SJCRH30 (cell line): ENCODE measurements around the gene KLF4. TPM values are rescaled to one million over a fixed set of nuclear protein-coding genes. Genes with fewer than 3 reads are reported as not detected.
"Not testable (repeated sequence)": the region's sequence is repeated elsewhere in the genome, so short reads cannot be mapped to it uniquely, and the experiment has no call there.

ENCODE experiments used
- DNase-seq, 2 experiments: peaks; one replicate each; pipeline ENCODE4 v3.0.0-alpha.2; 2015 to 2020
- H3K27ac ChIP-seq: fragments of 250-450 bp; sonication (Bioruptor Pico); 2 replicates; pipeline ENCODE4 v1.5.1; 2020; ENCODE audit warnings: mild to moderate bottlenecking, moderate library complexity
- H3K27me3 ChIP-seq: fragments of 250-450 bp; sonication (Bioruptor Pico); 2 replicates; pipeline ENCODE4 v1.5.1; 2020; ENCODE audit warnings: mild to moderate bottlenecking, moderate library complexity
- H3K36me3 ChIP-seq: fragments of 250-450 bp; sonication (Bioruptor Pico); 2 replicates; pipeline ENCODE4 v1.5.1; 2020; ENCODE audit warnings: mild to moderate bottlenecking, moderate library complexity
- H3K4me1 ChIP-seq: fragments of 250-450 bp; sonication (Bioruptor Pico); 2 replicates; pipeline ENCODE4 v1.5.1; 2020; ENCODE audit warnings: mild to moderate bottlenecking, moderate library complexity
- H3K4me3 ChIP-seq: fragments of 250-450 bp; sonication (Bioruptor Pico); 2 replicates; pipeline ENCODE4 v1.5.1; 2020; ENCODE audit warnings: mild to moderate bottlenecking, moderate library complexity
- H3K9me3 ChIP-seq: fragments of 250-450 bp; sonication (Bioruptor Pico); replicated peaks from 2 replicates; pipeline ENCODE4 v1.5.1; 2020; ENCODE audit warnings: mild to moderate bottlenecking, moderate library complexity
- total RNA-seq: library from RNA; depleted of rRNA; stranded (reverse); fragments of >200 nt; shearing (Covaris generic); gene quantifications from 2 replicates; pipeline ENCODE4 v1.2.3, GENCODE V29; 2014

KLF4 gene
- total RNA-seq, 1 experiment from 2014 or later, result 3.8 TPM

DNA sequence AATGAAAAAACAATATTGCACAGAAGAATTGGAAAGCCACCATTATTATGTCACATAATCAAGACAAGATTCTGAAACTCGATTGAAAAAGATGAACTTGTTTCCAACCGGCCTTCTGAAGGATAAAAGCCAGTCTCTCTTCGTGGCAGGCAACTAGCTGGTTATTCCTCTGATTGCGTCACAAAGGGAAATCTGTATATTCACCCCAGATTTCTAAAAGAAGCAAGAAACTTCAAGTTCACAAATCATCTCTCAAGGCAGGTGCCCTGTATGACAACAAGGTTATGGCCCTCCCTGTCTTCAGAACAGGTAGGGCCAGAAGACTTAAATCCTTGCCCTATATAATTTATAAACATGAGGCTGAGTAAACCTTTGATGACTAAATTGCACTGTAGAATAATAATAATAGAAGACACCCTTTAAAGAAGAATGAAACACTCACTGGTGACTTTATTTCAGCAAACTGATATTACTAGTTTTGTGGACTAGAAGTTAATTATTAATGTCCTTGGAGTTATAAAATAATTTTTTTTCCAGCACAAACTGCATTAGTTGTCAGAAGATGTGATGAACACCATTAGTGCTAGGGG is 2.9 kb upstream of the KLF4 start:
- no peaks in the 10 kb centered on the region for H3K4me1 ChIP-seq
- no peaks in the 10 kb centered on the region for H3K36me3 ChIP-seq
- H3K27me3 ChIP-seq, result no peaks in the 10 kb centered on the region
- no peak for DNase-seq
- H3K27ac ChIP-seq, result no peak overlapping the region
- no peaks in the 10 kb centered on the region for H3K9me3 ChIP-seq
- no peak overlapping the region for H3K4me3 ChIP-seq

DNA sequence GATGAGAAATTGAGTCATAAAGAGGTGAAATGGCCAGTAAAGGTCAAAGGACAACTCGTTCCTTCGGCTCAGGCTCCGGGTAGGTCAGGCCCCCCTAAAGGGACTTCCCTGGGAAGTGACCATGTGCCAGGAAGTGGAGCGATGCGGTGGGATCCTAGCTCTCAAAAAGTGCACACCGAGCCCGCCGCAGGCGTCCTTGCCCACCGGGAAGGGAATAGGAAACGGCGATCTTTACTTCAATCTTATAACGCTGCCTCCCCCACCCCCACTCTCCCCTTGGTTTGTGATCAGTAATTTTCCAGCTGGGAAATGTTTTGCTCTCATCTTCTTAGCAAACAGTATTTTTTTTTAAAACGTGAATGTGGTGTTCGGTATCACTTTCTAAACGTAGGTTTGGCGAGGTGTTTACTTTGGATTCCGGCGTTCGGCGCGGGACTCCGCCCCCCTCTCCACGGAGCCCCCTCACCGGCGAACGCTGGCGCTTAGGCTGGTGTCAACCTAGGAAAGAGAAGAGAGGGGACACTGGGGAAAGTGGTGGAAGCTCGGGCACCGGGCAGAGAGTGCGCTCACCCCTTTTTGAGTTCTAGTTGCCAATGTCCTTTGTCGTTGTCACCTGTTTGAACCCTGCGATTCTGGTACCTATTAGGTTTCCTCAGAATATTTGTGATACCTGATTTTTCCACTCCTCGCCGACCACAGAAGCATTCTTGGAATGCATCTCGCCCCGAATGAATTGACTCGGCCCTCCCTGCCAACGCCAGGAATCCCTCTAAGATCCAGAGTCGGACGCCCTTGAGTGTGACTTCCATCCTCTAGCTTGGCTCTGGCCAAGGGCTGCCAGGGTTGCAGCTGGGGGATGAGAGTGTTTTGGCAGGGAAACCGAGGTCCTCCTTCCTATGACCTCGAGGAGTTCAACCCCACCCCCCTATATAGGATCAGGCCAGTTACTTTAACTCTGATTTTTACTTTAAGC is 1.8 kb upstream of the KLF4 start:
- DNase-seq, result no peak
- Histone ChIP-seq H3K27me3 (no peaks in the 10 kb centered on the region), H3K4me3 (no peak overlapping the region), H3K27ac (no peak overlapping the region), H3K4me1 (no peaks in the 10 kb centered on the region), H3K36me3 (no peaks in the 10 kb centered on the region), H3K9me3 (no peaks in the 10 kb centered on the region)

DNA sequence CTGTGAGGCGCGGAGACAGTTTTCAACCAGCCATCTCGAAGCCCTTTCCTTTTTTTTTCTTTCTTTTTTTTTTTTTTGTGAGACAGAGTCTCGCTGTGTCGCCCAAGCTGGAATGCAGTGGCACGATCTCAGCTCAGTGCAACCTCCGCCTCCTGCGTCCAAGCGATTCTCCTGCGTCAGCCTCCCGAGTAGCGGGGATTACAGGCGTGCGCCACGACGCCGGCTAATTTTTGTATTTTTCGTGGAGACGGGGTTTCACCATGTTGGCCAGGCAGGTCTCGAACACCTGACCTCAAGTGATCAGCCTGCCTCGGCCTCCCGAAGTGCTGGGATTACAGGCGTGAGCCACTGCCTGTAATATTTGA is 1.0 kb upstream of the KLF4 start:
- not testable (repeated sequence) for H3K9me3 ChIP-seq, H3K27me3 ChIP-seq, H3K4me1 ChIP-seq, H3K36me3 ChIP-seq, DNase-seq
- H3K4me3 ChIP-seq, result peak overlapping the region; percentile 71
- H3K27ac ChIP-seq, result peak overlapping the region; percentile 82

DNA sequence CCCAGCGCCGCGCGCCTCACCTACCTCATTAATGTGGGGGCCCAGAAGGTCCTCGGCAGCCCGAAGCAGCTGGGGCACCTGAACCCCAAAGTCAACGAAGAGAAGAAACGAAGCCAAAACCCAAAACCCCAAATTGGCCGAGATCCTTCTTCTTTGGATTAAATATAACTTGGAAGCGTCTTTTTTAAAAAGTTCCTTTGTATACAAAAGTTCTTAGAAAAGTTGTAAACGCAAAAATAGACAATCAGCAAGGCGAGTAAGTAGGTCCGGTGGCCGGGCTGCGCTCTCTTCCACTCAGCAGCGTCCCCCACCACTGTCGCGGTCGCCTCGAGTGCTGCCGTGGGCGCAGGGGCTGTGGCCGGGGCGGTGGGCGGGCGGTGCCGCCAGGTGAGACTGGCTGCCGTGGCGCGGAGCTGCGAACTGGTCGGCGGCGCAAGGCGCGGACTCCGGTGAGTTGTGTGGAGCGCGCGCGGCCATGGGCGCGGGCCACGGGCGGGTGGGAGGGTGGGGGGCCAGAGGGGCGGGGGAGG is 360 bp downstream of the KLF4 start:
- H3K4me3 ChIP-seq, result peak overlapping the region; percentile 71
- no peaks in the 10 kb centered on the region for H3K4me1 ChIP-seq
- H3K9me3 ChIP-seq, result no peaks in the 10 kb centered on the region
- no peak for DNase-seq
- H3K27me3 ChIP-seq, result no peaks in the 10 kb centered on the region
- no peak overlapping the region for H3K27ac ChIP-seq
- no peaks in the 10 kb centered on the region for H3K36me3 ChIP-seq

DNA sequence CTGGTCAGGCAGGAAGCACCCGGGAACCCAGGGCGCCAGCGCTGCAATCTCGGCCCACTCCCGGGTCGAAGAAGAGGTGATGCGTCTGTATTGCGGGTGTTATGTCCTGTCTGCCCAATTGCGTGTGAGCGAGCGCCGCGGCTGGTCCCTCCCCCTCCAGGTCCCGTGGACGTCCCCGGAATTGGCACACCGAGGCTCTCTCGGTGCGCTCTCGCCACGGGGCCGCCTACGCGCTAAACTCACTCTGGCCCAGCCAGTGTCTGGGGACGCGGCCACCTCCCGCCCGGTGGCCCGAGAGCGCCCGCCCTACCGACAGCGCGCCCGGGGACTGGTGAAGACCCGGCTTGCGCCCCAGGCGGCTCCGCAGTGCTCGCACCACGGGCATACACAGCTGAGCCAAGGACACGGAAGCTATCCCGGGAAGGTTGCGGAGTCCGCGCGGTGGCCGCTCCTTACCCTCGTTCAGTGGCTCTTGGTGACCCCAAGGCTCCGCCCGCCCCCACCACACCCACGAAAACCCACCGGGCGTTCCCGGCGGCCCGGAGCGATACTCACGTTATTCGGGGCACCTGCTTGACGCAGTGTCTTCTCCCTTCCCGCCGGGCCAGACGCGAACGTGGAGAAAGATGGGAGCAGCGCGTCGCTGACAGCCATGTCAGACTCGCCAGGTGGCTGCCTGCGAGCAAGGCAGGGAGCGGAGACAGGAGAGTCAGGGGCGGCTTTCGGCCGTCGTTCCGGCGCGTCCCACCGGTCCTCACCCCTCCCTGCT is 1.0 kb downstream of the KLF4 start:
- H3K27ac ChIP-seq, result no peak overlapping the region
- peak overlapping the region; percentile 71 for H3K4me3 ChIP-seq
- no peaks in the 10 kb centered on the region for H3K4me1 ChIP-seq
- H3K36me3 ChIP-seq, result no peaks in the 10 kb centered on the region
- H3K9me3 ChIP-seq, result no peaks in the 10 kb centered on the region
- no peaks in the 10 kb centered on the region for H3K27me3 ChIP-seq
- DNase-seq, result no peak

DNA sequence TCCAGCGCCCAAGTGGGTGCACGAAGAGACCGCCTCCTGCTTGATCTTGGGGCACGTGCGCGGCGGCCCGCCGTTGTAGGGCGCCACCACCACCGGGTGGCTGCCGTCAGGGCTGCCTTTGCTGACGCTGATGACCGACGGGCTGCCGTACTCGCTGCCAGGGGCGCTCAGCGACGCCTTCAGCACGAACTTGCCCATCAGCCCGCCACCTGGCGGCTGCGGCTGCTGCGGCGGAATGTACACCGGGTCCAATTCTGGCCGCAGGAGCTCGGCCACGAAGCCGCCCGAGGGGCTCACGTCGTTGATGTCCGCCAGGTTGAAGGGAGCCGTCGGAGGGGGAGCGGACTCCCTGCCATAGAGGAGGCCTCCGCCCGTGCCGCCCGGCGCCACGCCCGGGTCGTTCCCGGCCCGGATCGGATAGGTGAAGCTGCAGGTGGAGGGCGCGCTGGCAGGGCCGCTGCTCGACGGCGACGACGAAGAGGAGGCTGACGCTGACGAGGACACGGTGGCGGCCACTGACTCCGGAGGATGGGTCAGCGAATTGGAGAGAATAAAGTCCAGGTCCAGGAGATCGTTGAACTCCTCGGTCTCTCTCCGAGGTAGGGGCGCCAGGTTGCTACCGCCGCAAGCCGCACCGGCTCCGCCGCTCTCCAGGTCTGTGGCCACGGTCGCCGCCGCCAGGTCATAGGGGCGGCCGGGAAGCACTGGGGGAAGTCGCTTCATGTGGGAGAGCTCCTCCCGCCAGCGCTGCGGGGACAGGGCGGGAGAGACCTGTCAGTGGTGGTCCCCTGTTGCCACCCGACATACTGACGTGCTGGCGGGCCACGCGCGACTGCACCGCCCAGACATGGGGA is 1.8 kb downstream of the KLF4 start:
- no peak for DNase-seq
- H3K36me3 ChIP-seq, result no peaks in the 10 kb centered on the region
- no peaks in the 10 kb centered on the region for H3K27me3 ChIP-seq
- no peaks in the 10 kb centered on the region for H3K9me3 ChIP-seq
- no peak overlapping the region for H3K4me3 ChIP-seq
- no peak overlapping the region for H3K27ac ChIP-seq
- H3K4me1 ChIP-seq, result no peaks in the 10 kb centered on the region

DNA sequence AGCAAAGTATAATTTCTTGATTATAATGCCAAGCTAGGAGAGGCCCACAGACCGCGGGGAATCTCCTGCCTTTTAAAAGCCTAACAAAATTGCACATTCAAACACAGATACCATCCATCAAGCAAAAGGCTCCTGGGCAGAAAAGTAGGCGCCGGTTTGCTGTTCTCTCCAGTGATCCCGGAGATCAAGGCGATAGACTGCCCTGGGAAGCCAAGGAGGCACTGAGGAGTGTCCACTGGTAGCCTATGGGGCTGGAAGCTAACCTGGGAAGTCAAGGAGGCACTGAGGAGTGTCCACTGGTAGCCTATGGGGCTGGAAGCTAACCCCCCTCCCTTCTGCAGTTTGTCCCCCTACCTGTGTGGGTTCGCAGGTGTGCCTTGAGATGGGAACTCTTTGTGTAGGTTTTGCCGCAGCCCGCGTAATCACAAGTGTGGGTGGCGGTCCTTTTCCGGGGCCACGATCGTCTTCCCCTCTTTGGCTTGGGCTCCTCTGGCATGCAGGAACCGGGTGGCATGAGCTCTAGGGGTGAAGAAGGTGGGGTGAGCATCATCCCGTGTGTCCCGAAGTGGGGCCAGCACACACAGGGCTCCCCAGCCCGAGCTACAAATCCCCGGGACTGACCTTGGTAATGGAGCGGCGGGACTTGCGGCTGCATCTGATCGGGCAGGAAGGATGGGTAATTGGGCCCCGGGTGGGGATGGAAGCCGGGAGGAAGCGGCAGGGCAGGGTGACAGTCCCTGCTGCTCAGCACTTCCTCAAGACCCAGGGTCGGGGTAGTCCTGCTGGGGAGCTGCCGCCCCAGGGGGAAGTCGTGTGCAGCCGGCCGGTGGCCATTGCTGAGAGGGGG is 2.7 kb downstream of the KLF4 start:
- no peaks in the 10 kb centered on the region for H3K4me1 ChIP-seq
- no peaks in the 10 kb centered on the region for H3K9me3 ChIP-seq
- DNase-seq, result no peak
- H3K36me3 ChIP-seq, result no peaks in the 10 kb centered on the region
- H3K4me3 ChIP-seq, result no peak overlapping the region
- no peaks in the 10 kb centered on the region for H3K27me3 ChIP-seq
- H3K27ac ChIP-seq, result no peak overlapping the region

DNA sequence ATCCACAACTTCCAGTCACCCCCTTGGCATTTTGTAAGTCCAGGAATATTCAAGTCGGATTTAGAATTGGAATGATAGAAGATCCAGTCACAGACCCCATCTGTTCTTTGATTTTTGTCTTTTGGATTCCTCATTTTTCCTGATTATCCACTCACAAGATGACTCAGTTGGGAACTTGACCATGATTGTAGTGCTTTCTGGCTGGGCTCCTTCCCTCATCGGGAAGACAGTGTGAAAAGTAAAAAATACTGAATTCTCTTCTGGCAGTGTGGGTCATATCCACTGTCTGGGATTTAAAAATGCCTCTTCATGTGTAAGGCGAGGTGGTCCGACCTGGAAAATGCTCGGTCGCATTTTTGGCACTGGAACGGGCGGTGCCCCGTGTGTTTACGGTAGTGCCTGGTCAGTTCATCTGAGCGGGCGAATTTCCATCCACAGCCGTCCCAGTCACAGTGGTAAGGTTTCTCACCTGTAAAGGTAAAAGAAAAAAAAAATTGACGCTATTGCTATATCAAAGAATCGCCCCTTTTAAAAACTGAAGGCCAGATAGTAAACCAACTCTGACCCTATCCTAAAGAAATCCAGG is 4.0 kb downstream of the KLF4 start:
- no peaks in the 10 kb centered on the region for H3K4me1 ChIP-seq
- DNase-seq, result no peak

DNA sequence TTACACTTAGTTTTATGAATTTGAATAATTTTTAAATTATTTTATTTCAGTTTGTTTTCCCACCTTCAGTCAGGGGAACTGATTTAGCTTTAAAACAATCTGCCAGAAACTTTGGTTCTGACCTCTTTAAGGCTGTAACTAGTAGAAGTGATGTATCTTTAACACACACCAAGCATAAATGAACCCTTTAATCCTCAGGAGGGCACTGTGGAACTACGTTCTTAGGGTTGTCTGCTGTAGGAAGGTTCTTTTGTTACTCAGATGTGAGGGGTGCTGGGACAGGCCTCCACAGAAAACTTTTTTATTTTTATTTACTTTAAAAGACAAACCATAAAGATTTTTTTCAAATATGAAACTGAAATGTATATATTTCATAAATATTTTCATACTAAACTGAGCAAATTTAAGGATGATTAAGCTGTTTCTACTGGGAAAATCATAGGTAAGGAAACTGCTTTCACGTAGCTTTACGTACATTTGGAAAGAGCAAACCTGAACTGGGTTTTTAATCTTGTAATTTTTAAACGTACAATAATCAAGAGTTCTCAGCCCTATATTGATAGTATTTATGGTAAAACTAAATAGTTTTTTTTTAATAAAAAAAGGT is 5.3 kb downstream of the KLF4 start:
- Histone ChIP-seq H3K9me3 (no peaks in the 10 kb centered on the region), H3K36me3 (no peaks in the 10 kb centered on the region), H3K4me3 (no peak overlapping the region), H3K27me3 (no peaks in the 10 kb centered on the region), H3K27ac (no peak overlapping the region), H3K4me1 (no peaks in the 10 kb centered on the region)
- DNase-seq, result peak; percentile 36 to 83

More for the DNA sequence above, 4.0 kb downstream of the KLF4 start:
- Histone ChIP-seq H3K9me3 (no peaks in the 10 kb centered on the region), H3K27ac (no peak overlapping the region), H3K27me3 (no peaks in the 10 kb centered on the region), H3K36me3 (no peaks in the 10 kb centered on the region), H3K4me3 (no peak overlapping the region)

DNA sequence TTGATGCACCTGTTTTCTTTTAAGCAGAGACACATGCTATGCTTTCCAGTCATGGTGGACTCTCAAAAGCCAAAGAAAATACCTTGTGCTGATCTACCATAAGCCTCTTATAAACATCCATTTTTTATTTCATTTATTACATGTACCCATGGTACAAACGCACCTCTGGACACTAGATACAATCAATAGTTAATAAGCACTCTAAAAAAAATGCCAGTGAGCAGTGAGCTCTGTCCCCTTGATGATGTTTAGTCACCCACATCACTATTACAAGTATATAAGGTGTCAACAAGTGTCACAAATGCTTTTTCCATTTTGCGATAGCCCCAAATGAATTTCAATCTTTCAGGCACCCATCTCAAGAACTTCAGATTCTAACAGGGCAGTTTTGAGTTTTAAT is 5.9 kb downstream of the KLF4 start:
- Histone ChIP-seq H3K4me3 (no peak overlapping the region), H3K27me3 (no peaks in the 10 kb centered on the region), H3K36me3 (no peaks in the 10 kb centered on the region), H3K27ac (no peak overlapping the region), H3K4me1 (no peaks in the 10 kb centered on the region), H3K9me3 (no peaks in the 10 kb centered on the region)
- DNase-seq, result no peak

DNA sequence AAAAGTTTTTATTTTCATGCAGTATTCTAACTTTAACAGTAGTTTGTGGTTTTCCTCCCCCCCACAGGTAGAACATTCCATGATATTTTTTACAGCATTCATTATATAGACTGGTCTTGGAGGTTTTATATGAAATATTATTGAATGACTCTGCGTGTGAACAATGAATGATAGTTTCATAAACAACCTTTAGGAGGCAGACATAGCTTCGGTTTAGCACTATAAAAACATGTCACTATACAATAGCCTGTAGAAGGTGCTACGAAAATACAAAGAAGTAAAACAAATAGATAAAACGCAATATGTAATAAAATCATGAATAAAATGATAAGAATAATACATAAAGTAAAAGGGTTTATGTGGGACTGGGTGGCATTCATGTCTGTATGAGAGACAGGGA is 8.5 kb downstream of the KLF4 start:
- Histone ChIP-seq H3K9me3 (no peaks in the 10 kb centered on the region), H3K27ac (no peak overlapping the region), H3K36me3 (no peaks in the 10 kb centered on the region), H3K27me3 (no peaks in the 10 kb centered on the region), H3K4me1 (no peaks in the 10 kb centered on the region), H3K4me3 (no peak overlapping the region)
- no peak for DNase-seq

DNA sequence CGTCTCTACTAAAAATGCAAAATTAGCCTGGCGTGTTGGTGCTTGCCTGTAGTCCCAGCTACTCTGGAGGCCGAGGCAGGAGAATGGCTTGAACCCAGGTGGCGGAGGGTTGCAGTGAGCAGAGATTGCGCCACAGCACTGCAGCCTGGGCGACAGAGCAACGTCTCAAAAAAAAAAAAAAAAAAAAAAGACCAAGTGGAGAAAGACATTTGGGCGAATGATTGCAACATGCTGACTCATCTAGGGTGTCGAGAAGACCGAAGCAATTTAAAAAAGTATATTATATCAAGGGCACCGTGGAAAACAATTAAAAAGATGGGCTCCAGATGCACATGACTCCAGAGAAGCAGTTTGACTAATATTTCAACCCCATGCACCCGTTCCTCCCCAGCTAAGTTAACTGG is 9.2 kb downstream of the KLF4 start:
- H3K4me1 ChIP-seq, result no peaks in the 10 kb centered on the region
- H3K4me3 ChIP-seq, result no peak overlapping the region
- no peak for DNase-seq
- H3K27me3 ChIP-seq, result no peaks in the 10 kb centered on the region
- no peaks in the 10 kb centered on the region for H3K9me3 ChIP-seq
- H3K27ac ChIP-seq, result no peak overlapping the region
- no peaks in the 10 kb centered on the region for H3K36me3 ChIP-seq

DNA sequence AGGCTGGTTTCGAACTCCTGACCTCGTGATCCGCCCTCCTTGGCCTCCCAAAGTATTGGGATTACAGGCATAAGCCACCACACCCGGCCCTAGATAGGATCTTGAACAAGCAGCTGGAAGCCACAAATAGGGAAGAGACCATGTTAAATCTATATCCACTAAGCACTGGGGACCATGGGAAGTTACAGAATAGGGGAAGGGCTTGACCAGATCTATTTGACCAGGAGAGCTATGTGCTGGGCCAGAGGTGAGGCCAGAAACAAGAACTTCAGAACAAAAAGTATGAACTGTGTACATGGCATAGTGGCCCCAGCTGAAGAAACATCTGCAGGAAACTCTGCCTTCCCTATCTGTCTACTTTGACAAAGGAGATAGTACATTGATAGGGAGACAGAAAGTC is 10.8 kb downstream of the KLF4 start:
- DNase-seq, result no peak
- H3K27me3 ChIP-seq, result no peaks in the 10 kb centered on the region
- H3K9me3 ChIP-seq, result no peaks in the 10 kb centered on the region
- no peak overlapping the region for H3K27ac ChIP-seq
- no peaks in the 10 kb centered on the region for H3K4me1 ChIP-seq
- H3K36me3 ChIP-seq, result no peaks in the 10 kb centered on the region
- H3K4me3 ChIP-seq, result no peak overlapping the region
